Suprapubic skin (tissue), 4 donors: ENCODE measurements around the gene EHD4.

Source experiments
- CTCF ChIP-seq, 2 donors: fragments of 200-600 bp in 1 of 2; fragments of 450-650 bp in 1 of 2; sonication (generic) in 1 of 2; IDR thresholded peaks; one replicate each; pipeline ENCODE4 v1.5.1; 2016 to 2019; ENCODE audit warnings: antibody characterized with exemption in 2 of 2, mild to moderate bottlenecking in 1 of 2, moderate library complexity in 1 of 2
- POLR2A ChIP-seq, 2 donors: fragments of 450-650 bp; IDR thresholded peaks; one replicate each; pipeline ENCODE4 v1.6.1; 2017; ENCODE audit warnings: antibody characterized with exemption in 2 of 2, mild to moderate bottlenecking in 2 of 2, moderate library complexity in 2 of 2
- POLR2AphosphoS5 ChIP-seq, 3 donors: sonication (generic); formaldehyde crosslinking; IDR thresholded peaks; one replicate each; pipeline ENCODE4 v1.6.1; 2017; ENCODE audit warnings: antibody characterized with exemption in 3 of 3

DNA sequence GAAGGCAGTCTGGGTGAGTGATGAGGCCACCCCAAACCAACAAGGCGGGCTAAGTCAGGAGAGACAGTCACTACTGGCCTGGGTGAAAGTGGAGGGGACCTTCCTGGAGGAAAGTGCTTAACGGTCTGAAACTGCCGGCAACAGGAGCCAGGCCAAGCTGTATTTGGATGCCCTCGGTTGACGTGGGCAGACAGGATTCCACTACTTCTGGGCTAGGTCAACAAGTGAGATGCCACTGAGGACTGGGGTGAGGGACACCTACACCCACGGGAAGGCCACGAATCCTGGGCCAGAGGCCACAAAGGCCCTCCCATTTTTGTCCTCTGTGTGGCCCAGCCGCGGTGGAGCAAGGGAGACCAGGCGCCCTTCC lies 90.8 kb downstream of the EHD4 start:
- no peak for TF ChIP-seq CTCF (IDR thresholded peaks at IDR 0.05)
- TF ChIP-seq POLR2A (IDR thresholded peaks at IDR 0.05): no peak
- TF ChIP-seq POLR2AphosphoS5 (IDR thresholded peaks at IDR 0.05): no peak
